H1 (cell line): Measurements from ENCODE around the gene HOXA6. TPM values are rescaled to one million over a fixed set of nuclear protein-coding genes. Genes with fewer than 3 reads are reported as not detected.

Experiments
- CTCF ChIA-PET: fragments of 300-600 bp; sonication (Branson Sonifier 250); formaldehyde crosslinking; loops from one replicate; lab custom pipeline; 2021; ENCODE audit not compliant: partially characterized antibody; lab: Charles Lee
- POLR2A ChIA-PET: fragments of 300-600 bp; sonication (Branson Sonifier 250); formaldehyde crosslinking; loops from one replicate; lab custom pipeline; 2021; ENCODE audit warnings: inconsistent platforms; ENCODE audit not compliant: partially characterized antibody; lab: Charles Lee
- DNase-seq, 2 experiments: peaks; one replicate each; pipeline versions ENCODE4 v3.0.0 to v3.0.0-alpha.2; 2010 to 2022; ENCODE audit warnings: low spot score in 2 of 2, low read depth in 1 of 2, mixed read lengths in 1 of 2
- FAIRE-seq: peaks from 2 replicates; lab custom pipeline; 2011; peaks lifted over from hg19 to GRCh38; lab: Jason Lieb, UNC
- H2AFZ ChIP-seq: 2 replicates; pipeline ENCODE4 v1.8.1; 2012; ENCODE audit warnings: low read length, inconsistent platforms
- H2AK5ac ChIP-seq: 2 replicates; pipeline ENCODE4 v1.6.1; 2013; ENCODE audit warnings: low read depth, low read length
- H2BK120ac ChIP-seq: replicated peaks from 2 replicates; pipeline ENCODE3; 2013; ENCODE audit warnings: low read depth, low read length, inconsistent platforms
- H2BK12ac ChIP-seq: 2 replicates; pipeline ENCODE4 v1.6.1; 2013; ENCODE audit warnings: low read depth, low read length
- H2BK15ac ChIP-seq: 2 replicates; pipeline ENCODE4 v1.6.1; 2013; ENCODE audit warnings: low read length
- H2BK20ac ChIP-seq: 2 replicates; pipeline ENCODE4 v1.6.1; 2013; ENCODE audit warnings: low read length
- H2BK5ac ChIP-seq: 2 replicates; pipeline ENCODE4 v1.6.1; 2013; ENCODE audit warnings: low read depth, low read length
- H3K14ac ChIP-seq: 2 replicates; pipeline ENCODE4 v1.6.1; 2013; ENCODE audit warnings: inconsistent platforms; ENCODE audit not compliant: insufficient read length
- H3K18ac ChIP-seq: 2 replicates; pipeline ENCODE4 v1.6.1; 2013; ENCODE audit warnings: low read length; ENCODE audit errors: extremely low read depth
- H3K23ac ChIP-seq: 2 replicates; pipeline ENCODE4 v1.6.1; 2013; ENCODE audit warnings: inconsistent platforms; ENCODE audit not compliant: insufficient read length
- H3K23me2 ChIP-seq: 2 replicates; pipeline ENCODE4 v1.6.1; 2013; ENCODE audit warnings: low read depth, low read length
- H3K27ac ChIP-seq: 2 replicates; pipeline ENCODE4 v1.6.1; 2011; ENCODE audit warnings: low read depth, low read length, inconsistent platforms
- H3K27me3 ChIP-seq, 4 experiments: replicated peaks in 1 of 4; 1 replicate in 1 of 4; 2 replicates in 3 of 4; pipeline versions ENCODE4 v1.6.1 to v1.8.1; 2011 to 2013; ENCODE audit warnings: low read length in 3 of 4, mild to moderate bottlenecking in 3 of 4, inconsistent platforms in 2 of 4, mixed read lengths in 2 of 4, moderate library complexity in 1 of 4; ENCODE audit not compliant: control insufficient read depth in 3 of 4, insufficient read depth in 3 of 4; ENCODE audit errors: extremely low read depth in 1 of 4
- H3K36me3 ChIP-seq, 4 experiments: 2 replicates each; pipeline versions ENCODE4 v1.6.1 to v1.8.1; 2011 to 2013; ENCODE audit warnings: mild to moderate bottlenecking in 4 of 4, low read length in 3 of 4, moderate library complexity in 2 of 4, control low read depth in 1 of 4, inconsistent platforms in 1 of 4; ENCODE audit not compliant: insufficient read depth in 4 of 4, control insufficient read depth in 2 of 4
- H3K4ac ChIP-seq: replicated peaks from 2 replicates; pipeline ENCODE3; 2013; ENCODE audit warnings: low read length, low read depth, mixed read lengths, inconsistent platforms; ENCODE audit not compliant: insufficient read length
- H3K4me1 ChIP-seq, 4 experiments: replicated peaks in 1 of 4; 1 replicate in 1 of 4; 2 replicates in 3 of 4; pipeline versions ENCODE4 v1.6.1 to v1.8.1; 2011 to 2013; ENCODE audit warnings: low read length in 3 of 4, inconsistent platforms in 2 of 4, mixed read lengths in 1 of 4; ENCODE audit not compliant: insufficient read depth in 4 of 4, control insufficient read depth in 3 of 4
- H3K4me2 ChIP-seq, 2 experiments: 2 replicates each; pipeline versions ENCODE4 v1.6.1 to v1.8.1; 2011 to 2013; ENCODE audit warnings: low read depth in 2 of 2, low read length in 2 of 2, control low read depth in 1 of 2, inconsistent platforms in 1 of 2, mild to moderate bottlenecking in 1 of 2; ENCODE audit not compliant: insufficient read depth in 1 of 2
- H3K4me3 ChIP-seq, 4 experiments: fragments of 200-600, 300-600 bp in 1 of 4; sonication (generic), shearing (Covaris generic), sonication (Bioruptor Twin) in 1 of 4; 2 replicates each; pipeline versions ENCODE4 v1.5.1 to v1.8.1; 2011 to 2016; ENCODE audit warnings: low read length in 4 of 4, low read depth in 3 of 4, control low read depth in 2 of 4, inconsistent platforms in 2 of 4, mild to moderate bottlenecking in 2 of 4, mixed read lengths in 1 of 4, moderate library complexity in 1 of 4; ENCODE audit not compliant: insufficient read depth in 2 of 4; ENCODE audit errors: extremely low read depth in 1 of 4
- H3K56ac ChIP-seq: replicated peaks from 2 replicates; pipeline ENCODE3; 2013; ENCODE audit warnings: low read depth, mild to moderate bottlenecking, mixed read lengths, low read length, inconsistent platforms; ENCODE audit not compliant: insufficient read length
- H3K79me1 ChIP-seq: 2 replicates; pipeline ENCODE4 v1.6.1; 2013; ENCODE audit warnings: low read depth, low read length, control low read depth
- H3K79me2 ChIP-seq, 2 experiments: 2 replicates each; pipeline versions ENCODE4 v1.6.1 to v1.8.1; 2012 to 2013; ENCODE audit warnings: low read length in 2 of 2, mild to moderate bottlenecking in 2 of 2, inconsistent platforms in 1 of 2; ENCODE audit not compliant: insufficient read depth in 2 of 2, control insufficient read depth in 1 of 2
- H3K9ac ChIP-seq, 4 experiments: replicated peaks in 1 of 4; 1 replicate in 1 of 4; 2 replicates in 3 of 4; pipeline versions ENCODE4 v1.6.1 to v1.8.1; 2011 to 2013; ENCODE audit warnings: low read depth in 3 of 4, low read length in 3 of 4, control low read depth in 2 of 4, mild to moderate bottlenecking in 2 of 4, moderate library complexity in 2 of 4, inconsistent platforms in 1 of 4; ENCODE audit errors: extremely low read depth in 1 of 4
- H3K9me3 ChIP-seq, 2 experiments: 2 replicates each; pipeline versions ENCODE4 v1.6.1 to v1.8.1; 2012 to 2013; ENCODE audit warnings: mild to moderate bottlenecking in 2 of 2, moderate library complexity in 2 of 2, control low read depth in 1 of 2, inconsistent platforms in 1 of 2, low read depth in 1 of 2, low read length in 1 of 2, mixed read lengths in 1 of 2; ENCODE audit not compliant: insufficient read depth in 2 of 2
- H4K20me1 ChIP-seq, 2 experiments: replicated peaks in 1 of 2; 2 replicates each; pipeline versions ENCODE3 to v1.8.1; 2011 to 2013; ENCODE audit warnings: inconsistent platforms in 2 of 2, low read length in 2 of 2, mild to moderate bottlenecking in 1 of 2; ENCODE audit not compliant: insufficient read depth in 2 of 2, control insufficient read depth in 1 of 2
- H4K5ac ChIP-seq: 2 replicates; pipeline ENCODE4 v1.6.1; 2013; ENCODE audit warnings: low read length, low read depth, mixed read lengths, inconsistent platforms; ENCODE audit not compliant: insufficient read length
- H4K8ac ChIP-seq: 2 replicates; pipeline ENCODE4 v1.8.0; 2013; ENCODE audit warnings: mild to moderate bottlenecking, moderate library complexity, low read length, inconsistent platforms; ENCODE audit not compliant: insufficient read depth; ENCODE audit errors: extremely low read depth
- H4K91ac ChIP-seq: replicated peaks from 2 replicates; pipeline ENCODE3; 2013; ENCODE audit warnings: low read length, mixed read lengths, inconsistent platforms; ENCODE audit not compliant: insufficient read length
- EZH2 ChIP-seq: fragments of 200-600 bp; sonication (generic); IDR thresholded peaks from 2 replicates; pipeline ENCODE4 v1.7.1; 2012; ENCODE audit warnings: low read depth, mild to moderate bottlenecking, moderate library complexity, low read length, inconsistent platforms; ENCODE audit not compliant: severe bottlenecking
- RNF2 ChIP-seq: fragments of 200-900, 300-1000 bp; sonication (generic); IDR thresholded peaks from 2 replicates; pipeline ENCODE4 v1.7.1; 2016; ENCODE audit warnings: borderline replicate concordance, low read depth, mild to moderate bottlenecking, antibody characterized with exemption, low read length; ENCODE audit not compliant: poor library complexity, severe bottlenecking; ENCODE audit errors: missing control alignments
- SUZ12 ChIP-seq: fragments of 200-600 bp; sonication (generic); IDR thresholded peaks from 2 replicates; pipeline ENCODE4 v1.6.1; 2012; ENCODE audit warnings: mild to moderate bottlenecking, inconsistent platforms, low read length, moderate library complexity, mixed read lengths
- USF2 ChIP-seq: IDR thresholded peaks from 2 replicates; pipeline ENCODE4 v1.6.1; 2011; ENCODE audit warnings: low read length, improper control_type of control experiment
- WGBS, 2 experiments: shearing (Covaris generic) in 1 of 2; methylation state at CpG; one replicate each; pipeline versions ENCODE4 v1.1.6 to v1.1.7; 2013 to 2015; ENCODE audit warnings: low lambda C conversion rate in 2 of 2, mixed read lengths in 2 of 2, inconsistent platforms in 1 of 2, low coverage in 1 of 2, missing lambda C conversion rate in 1 of 2; ENCODE audit not compliant: insufficient replicate concordance in 2 of 2, insufficient coverage in 1 of 2, insufficient read length in 1 of 2; ENCODE audit errors: extremely low coverage in 1 of 2, missing lambda C conversion rate in 1 of 2; 5-methylcytosine and 5-hydroxymethylcytosine counted together
- polyA plus RNA-seq, 7 experiments: library from polyadenylated mRNA; depleted of rRNA in 3 of 7; stranded (reverse) in 5 of 7; unstranded in 2 of 7; fragments of >200 nt in 5 of 7; fragments of 200-250 nt in 2 of 7; gene quantifications; 1 replicate in 5 of 7; 2 replicates in 1 of 7; 4 replicates in 1 of 7; pipeline versions ENCODE4 v1.2.1 to v1.2.3, GENCODE V29; 2011 to 2013; ENCODE audit warnings: missing spikeins in 2 of 7, mixed read lengths in 2 of 7
- total RNA-seq: library from RNA; stranded (reverse); fragmentation: NEBNext Ultra II Directional; extraction: Animal tissue kit (Norgen Biotek cat#: 25700); gene quantifications from 2 replicates; pipeline ENCODE4 v1.2.1, GENCODE V29; 2021
- TF ChIP-seq, protein P1 (sequence below): IDR thresholded peaks from 2 replicates; pipeline ENCODE4 v1.6.1; 2012; ENCODE audit warnings: low read length, inconsistent platforms

The HOXA6 gene
- total and polyA plus RNA-seq, 2 of the 8 experiments (the other 6 are each of a cell fraction or from before 2014, with no cell fraction given): not detected

GRCh38 chr7:27154901-27155815, 7.6 kb upstream of the HOXA6 start:
- Histone ChIP-seq H3K27me3 (peaks cover 99 to 100% (median 100%) of the 10 kb centered on the region in 4 experiments), H3K79me2 (no peaks in the 10 kb centered on the region), H2BK5ac (no peak overlapping the region), H3K23me2 (peaks cover 2% of the 10 kb centered on the region; the same call in 1 of the 2 replicates), H3K27ac (no peak overlapping the region), H4K5ac (no peak overlapping the region), H4K8ac (peak overlapping the region; percentile 7; the same call in 1 of the 2 replicates), H2AFZ (no peak overlapping the region), H2BK120ac (no peak overlapping the region), H2AK5ac (0 out of 2 replicates have a peak overlapping the region, but pooled peaks have one; percentile 82), H2BK20ac (no peak overlapping the region), H3K9ac (no peak overlapping the region), H3K4me2 (no peak overlapping the region; a peak in 1 of 4 replicates), H3K56ac (no peak overlapping the region), H2BK12ac (0 out of 2 replicates have a peak overlapping the region, but pooled peaks have one; percentile 60), H3K23ac (no peak overlapping the region), H4K20me1 (peaks cover 31 to 55% of the 10 kb centered on the region in 2 experiments), H3K14ac (no peak overlapping the region), H3K36me3 (peaks cover 0 to 20% (median 0%) of the 10 kb centered on the region in 4 experiments; a peak in 1 of 8 replicates), H3K9me3 (peaks cover 0 to 10% of the 10 kb centered on the region in 2 experiments; a peak in 1 of 4 replicates), H4K91ac (no peak overlapping the region), H3K4me3 (no peak overlapping the region), H3K79me1 (no peaks in the 10 kb centered on the region), H2BK15ac (no peak overlapping the region), H3K4me1 (peaks cover 0 to 2% (median under 1%) of the 10 kb centered on the region in 4 experiments; a peak in 3 of 7 replicates), H3K18ac (no peak overlapping the region), H3K4ac (no peak overlapping the region)
- FAIRE-seq (no peak), DNase-seq (peak in 1 of 2 experiments; percentile 53)
- WGBS, 2 experiments: 18% methylated on average over 39 of the region's 48 CpGs; no CpG with 5 or more reads in 1 of the 2 experiments
- POLR2A ChIA-PET: no interaction called here
- TF ChIP-seq USF2 (no peak), EZH2 (peak; percentile 99), SUZ12 (peak; percentile 98), RNF2 (peak; percentile 76)
- TF ChIP-seq, protein P1, sequence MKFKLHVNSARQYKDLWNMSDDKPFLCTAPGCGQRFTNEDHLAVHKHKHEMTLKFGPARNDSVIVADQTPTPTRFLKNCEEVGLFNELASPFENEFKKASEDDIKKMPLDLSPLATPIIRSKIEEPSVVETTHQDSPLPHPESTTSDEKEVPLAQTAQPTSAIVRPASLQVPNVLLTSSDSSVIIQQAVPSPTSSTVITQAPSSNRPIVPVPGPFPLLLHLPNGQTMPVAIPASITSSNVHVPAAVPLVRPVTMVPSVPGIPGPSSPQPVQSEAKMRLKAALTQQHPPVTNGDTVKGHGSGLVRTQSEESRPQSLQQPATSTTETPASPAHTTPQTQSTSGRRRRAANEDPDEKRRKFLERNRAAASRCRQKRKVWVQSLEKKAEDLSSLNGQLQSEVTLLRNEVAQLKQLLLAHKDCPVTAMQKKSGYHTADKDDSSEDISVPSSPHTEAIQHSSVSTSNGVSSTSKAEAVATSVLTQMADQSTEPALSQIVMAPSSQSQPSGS: no peak
- CTCF ChIA-PET: interaction anchor here (0.7 to 4.2 kb wide), 7 partner anchors 9 to 472 kb away, joined by 3 to 33 read pairs (median 3); partner anchors contain the start of gene HOXA5
